ENCODE measurements around the gene CXCL1.

CXCL1 gene

GRCh38 chr4:73865431-73866096 lies 3.6 kb upstream of the CXCL1 start:
- no peak for DNase-seq (ENCODE audit: low read depth)
- no peak overlapping the region for H3K4me3 ChIP-seq (ENCODE audit: low read depth, low read length)
- TF ChIP-seq CTCF (IDR thresholded peaks at IDR 0.05; ENCODE audit: control insufficient read depth, extremely low read depth, insufficient read depth), result no peak

- no peak for TF ChIP-seq CTCF (IDR thresholded peaks at IDR 0.05; ENCODE audit: control insufficient read depth, extremely low read depth, insufficient read depth)
- no peak for DNase-seq (ENCODE audit: low read depth)
- H3K4me3 ChIP-seq (ENCODE audit: low read depth, low read length), result no peak overlapping the region
Measured at GRCh38 chr4:73866246-73866645, 2.9 kb upstream of the CXCL1 start.

- peak; percentile 58 for TF ChIP-seq CTCF (IDR thresholded peaks at IDR 0.05; ENCODE audit: control insufficient read depth, extremely low read depth, insufficient read depth)
- DNase-seq (ENCODE audit: low read depth), result peak; percentile 72
- no peak overlapping the region for H3K4me3 ChIP-seq (ENCODE audit: low read depth, low read length)
Measured at GRCh38 chr4:73867783-73868182, 1.4 kb upstream of the CXCL1 start.

DNA sequence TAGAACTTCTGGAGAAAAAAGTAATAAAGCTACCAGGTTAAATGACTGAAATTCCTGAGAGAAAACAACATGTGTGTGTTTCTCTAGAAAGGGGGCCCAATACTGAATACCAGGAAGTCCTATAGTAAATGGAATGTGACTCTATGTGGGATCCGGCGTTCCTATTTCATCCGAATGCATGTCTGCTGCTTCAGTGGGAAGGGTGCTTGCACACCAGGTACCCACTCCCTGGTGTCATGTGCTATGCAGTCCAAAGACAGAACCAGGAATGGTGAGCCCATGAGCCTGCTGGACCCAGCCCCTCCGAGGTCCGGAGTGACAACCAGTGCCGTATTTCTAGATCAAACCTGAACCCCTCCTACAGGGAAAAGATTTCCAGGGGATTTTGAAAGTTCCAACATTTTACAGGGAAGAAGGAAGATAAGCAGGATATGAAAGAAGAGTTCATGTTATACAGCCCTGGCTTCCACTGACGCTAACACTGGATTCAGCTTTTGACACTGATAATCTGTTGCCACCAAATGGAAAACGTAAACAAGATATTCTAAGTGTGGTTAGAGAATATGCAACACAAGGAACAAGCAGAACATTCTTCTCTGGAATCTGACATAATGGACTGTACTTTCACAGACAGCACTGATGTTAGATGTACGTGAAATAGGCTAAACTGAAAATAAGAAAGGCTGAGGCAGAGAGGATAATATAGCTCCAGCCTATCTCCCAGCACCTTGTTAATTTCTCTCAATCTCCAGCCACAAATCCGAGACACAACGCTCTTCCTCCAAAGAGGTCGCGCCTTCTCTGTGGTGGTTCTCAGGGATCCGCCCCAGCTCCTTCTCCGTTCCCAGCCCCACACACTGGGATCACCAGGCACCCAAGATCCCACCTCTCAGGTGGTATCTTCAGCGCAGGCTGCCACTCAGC lies 725 bp upstream of the CXCL1 start:
- no peak for TF ChIP-seq CTCF (IDR thresholded peaks at IDR 0.05; ENCODE audit: control insufficient read depth, extremely low read depth, insufficient read depth)
- H3K4me3 ChIP-seq (ENCODE audit: low read depth, low read length), result no peak overlapping the region
- no peak for DNase-seq (ENCODE audit: low read depth)

- TF ChIP-seq CTCF (IDR thresholded peaks at IDR 0.05; ENCODE audit: control insufficient read depth, extremely low read depth, insufficient read depth), result no peak
- no peak for DNase-seq (ENCODE audit: low read depth)
- no peak overlapping the region for H3K4me3 ChIP-seq (ENCODE audit: low read depth, low read length)
Measured at GRCh38 chr4:73870260-73870659, 1.1 kb downstream of the CXCL1 start.

DNA sequence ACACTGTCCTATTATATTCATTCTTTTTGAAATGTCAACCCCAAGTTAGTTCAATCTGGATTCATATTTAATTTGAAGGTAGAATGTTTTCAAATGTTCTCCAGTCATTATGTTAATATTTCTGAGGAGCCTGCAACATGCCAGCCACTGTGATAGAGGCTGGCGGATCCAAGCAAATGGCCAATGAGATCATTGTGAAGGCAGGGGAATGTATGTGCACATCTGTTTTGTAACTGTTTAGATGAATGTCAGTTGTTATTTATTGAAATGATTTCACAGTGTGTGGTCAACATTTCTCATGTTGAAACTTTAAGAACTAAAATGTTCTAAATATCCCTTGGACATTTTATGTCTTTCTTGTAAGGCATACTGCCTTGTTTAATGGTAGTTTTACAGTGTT lies 1.6 kb downstream of the CXCL1 start:
- DNase-seq (ENCODE audit: low read depth), result no peak
- no peak overlapping the region for H3K4me3 ChIP-seq (ENCODE audit: low read depth, low read length)
- TF ChIP-seq CTCF (IDR thresholded peaks at IDR 0.05; ENCODE audit: control insufficient read depth, extremely low read depth, insufficient read depth), result no peak

Data from LNCaP clone FGC (cell line).